HG02759 (cell line): ENCODE data around the gene ANKRD13C.
"Not testable (repeated sequence)": the region's sequence is repeated elsewhere in the genome, so short reads cannot be mapped to it uniquely, and the experiment has no call there.

Experiments
- ATAC-seq: cut with Tn5 transposase; IDR thresholded peaks from one replicate; pipeline ENCODE4 v1.9.1; 2021; ENCODE audit warnings: mild to moderate bottlenecking, moderate library complexity; ENCODE audit not compliant: unreplicated experiment

ANKRD13C gene

GRCh38 chr1:70361727-70362398, 7.3 kb upstream of the ANKRD13C start:
- ATAC-seq: no peak

GRCh38 chr1:70360321-70360720, 5.8 kb upstream of the ANKRD13C start:
- no peak for ATAC-seq

GRCh38 chr1:70358921-70359564, 4.5 kb upstream of the ANKRD13C start:
- peak; percentile 34 for ATAC-seq

- no peak for ATAC-seq
Measured at GRCh38 chr1:70355920-70356319, 1.4 kb upstream of the ANKRD13C start.

- ATAC-seq: no peak
Measured at GRCh38 chr1:70355111-70355407, 537 bp upstream of the ANKRD13C start.

- peak; percentile 30 for ATAC-seq
Measured at GRCh38 chr1:70353601-70354331, 756 bp downstream of the ANKRD13C start.

GRCh38 chr1:70353044-70353443, 1.5 kb downstream of the ANKRD13C start:
- no peak for ATAC-seq

- not testable (repeated sequence) for ATAC-seq
Measured at GRCh38 chr1:70349799-70350198, 4.7 kb downstream of the ANKRD13C start.

- ATAC-seq: no peak
Measured at GRCh38 chr1:70348399-70349165, 5.9 kb downstream of the ANKRD13C start.

GRCh38 chr1:70339644-70340043, 14.9 kb downstream of the ANKRD13C start:
- not testable (repeated sequence) for ATAC-seq

GRCh38 chr1:70336050-70336449, 18.5 kb downstream of the ANKRD13C start:
- ATAC-seq: no peak

GRCh38 chr1:70334436-70334835, 20.1 kb downstream of the ANKRD13C start:
- no peak for ATAC-seq

GRCh38 chr1:70333245-70333644, 21.3 kb downstream of the ANKRD13C start:
- no peak for ATAC-seq

GRCh38 chr1:70331962-70332361, 22.6 kb downstream of the ANKRD13C start:
- no peak for ATAC-seq

- no peak for ATAC-seq
Measured at GRCh38 chr1:70327306-70328076, 27.0 kb downstream of the ANKRD13C start.

- ATAC-seq: no peak
Measured at GRCh38 chr1:70324683-70325082, 29.8 kb downstream of the ANKRD13C start.

GRCh38 chr1:70319750-70320149, 34.8 kb downstream of the ANKRD13C start:
- ATAC-seq: no peak

- no peak for ATAC-seq
Measured at GRCh38 chr1:70318191-70318590, 36.3 kb downstream of the ANKRD13C start.

GRCh38 chr1:70317087-70317486, 37.4 kb downstream of the ANKRD13C start:
- ATAC-seq: no peak

- no peak for ATAC-seq
Measured at GRCh38 chr1:70315782-70316181, 38.7 kb downstream of the ANKRD13C start.
